HG02623 (cell line): ENCODE measurements around the gene NCAPG2.

Experiments used
- ATAC-seq: cut with Tn5 transposase; IDR thresholded peaks from one replicate; pipeline ENCODE4 v1.9.1; 2021; ENCODE audit warnings: moderate library complexity; ENCODE audit not compliant: unreplicated experiment

The NCAPG2 gene

DNA sequence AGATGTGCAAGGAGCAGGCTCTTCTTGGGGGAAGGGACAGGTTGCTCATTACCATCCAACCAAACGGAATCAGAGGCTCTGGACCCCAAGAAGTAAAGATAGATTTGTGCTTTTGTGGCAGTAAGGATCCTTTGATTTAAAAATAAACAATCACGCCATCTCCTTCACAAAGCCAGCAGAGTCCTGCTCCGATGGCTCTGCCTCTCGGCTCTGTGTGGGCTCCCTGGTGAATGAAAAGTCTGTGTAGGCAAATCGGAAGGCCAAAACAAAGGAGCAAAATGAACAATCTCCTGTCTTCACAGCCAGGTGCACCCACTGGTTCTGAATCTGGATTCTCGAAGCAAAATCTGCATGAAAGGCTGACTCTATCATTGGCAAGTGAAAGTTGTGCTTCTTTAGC, 120.8 kb downstream of the NCAPG2 start:
- ATAC-seq: no peak

- no peak for ATAC-seq
Observed at GRCh38 chr7:158583143-158583542, 121.5 kb downstream of the NCAPG2 start.

GRCh38 chr7:158582089-158582456, 122.5 kb downstream of the NCAPG2 start:
- ATAC-seq: no peak

- ATAC-seq: no peak
Observed at GRCh38 chr7:158581440-158582088, 123.0 kb downstream of the NCAPG2 start.
